Activated T-helper 17 cell treated with anti-CD3 and anti-CD28 coated beads, Interleukin-2, amount 50 U/mL, for 72 hours (primary cell): ENCODE measurements around the gene ENC1. TPM values are rescaled to one million over a fixed set of nuclear protein-coding genes. Genes with fewer than 3 reads are reported as not detected.

ENCODE experiments used
- ATAC-seq: fragments of 150-1000 bp; cut with Tn5 transposase; replicated peaks from 2 replicates; pipeline ENCODE4 v1.10.0; 2021; ENCODE audit warnings: mild to moderate bottlenecking, moderate library complexity
- H3K27ac Mint-ChIP-seq: one replicate; pipeline ENCODE4 v1.8.0; 2022; ENCODE audit warnings: mixed read lengths
- H3K27me3 Mint-ChIP-seq: one replicate; pipeline ENCODE4 v1.8.0; 2022; ENCODE audit warnings: mixed read lengths
- H3K36me3 Mint-ChIP-seq: one replicate; pipeline ENCODE4 v1.8.0; 2022; ENCODE audit warnings: low read depth, mild to moderate bottlenecking, mixed read lengths
- H3K4me1 Mint-ChIP-seq: one replicate; pipeline ENCODE4 v1.8.0; 2022; ENCODE audit warnings: mixed read lengths
- H3K4me3 Mint-ChIP-seq: one replicate; pipeline ENCODE4 v1.8.0; 2022; ENCODE audit warnings: mild to moderate bottlenecking, mixed read lengths
- H3K9me3 Mint-ChIP-seq: one replicate; pipeline ENCODE4 v1.8.0; 2022; ENCODE audit warnings: mixed read lengths
- total RNA-seq, 2 donors: library from RNA; stranded (reverse); gene quantifications; one replicate each; pipeline ENCODE4 v1.2.3, GENCODE V29; 2022

Gene ENC1
- total RNA-seq, 2 donors from 2014 or later, result 0.42 to 0.89 TPM

GRCh38 chr5:74643111-74643562 lies 2.6 kb upstream of the ENC1 start:
- Mint-ChIP-seq H3K9me3 (no peaks in the 10 kb centered on the region), H3K4me1 (peaks cover 19% of the 10 kb centered on the region), H3K27me3 (peaks cover 6% of the 10 kb centered on the region), H3K27ac (no peak overlapping the region), H3K4me3 (no peak overlapping the region), H3K36me3 (no peaks in the 10 kb centered on the region)
- ATAC-seq, result no peak

- peaks cover 6% of the 10 kb centered on the region for H3K27me3 Mint-ChIP-seq
- ATAC-seq, result no peak
- no peaks in the 10 kb centered on the region for H3K36me3 Mint-ChIP-seq
- H3K9me3 Mint-ChIP-seq, result no peaks in the 10 kb centered on the region
- H3K4me3 Mint-ChIP-seq, result peak overlapping the region; percentile 81
- H3K4me1 Mint-ChIP-seq, result peaks cover 19% of the 10 kb centered on the region
- H3K27ac Mint-ChIP-seq, result no peak overlapping the region
Measured at GRCh38 chr5:74642543-74642863, 2.0 kb upstream of the ENC1 start.

GRCh38 chr5:74641735-74642542 lies 1.4 kb upstream of the ENC1 start:
- ATAC-seq, result no peak
- no peak overlapping the region for H3K27ac Mint-ChIP-seq
- H3K36me3 Mint-ChIP-seq, result no peaks in the 10 kb centered on the region
- H3K27me3 Mint-ChIP-seq, result peaks cover 10% of the 10 kb centered on the region
- no peaks in the 10 kb centered on the region for H3K9me3 Mint-ChIP-seq
- peaks cover 19% of the 10 kb centered on the region for H3K4me1 Mint-ChIP-seq
- H3K4me3 Mint-ChIP-seq, result peak overlapping the region; percentile 81

- no peak overlapping the region for H3K27ac Mint-ChIP-seq
- H3K4me3 Mint-ChIP-seq, result peak overlapping the region; percentile 81
- ATAC-seq, result peak; percentile 32
- no peaks in the 10 kb centered on the region for H3K36me3 Mint-ChIP-seq
- peaks cover 10% of the 10 kb centered on the region for H3K27me3 Mint-ChIP-seq
- H3K9me3 Mint-ChIP-seq, result no peaks in the 10 kb centered on the region
- H3K4me1 Mint-ChIP-seq, result peaks cover 19% of the 10 kb centered on the region
Measured at GRCh38 chr5:74640954-74641734, 616 bp upstream of the ENC1 start.

- H3K9me3 Mint-ChIP-seq, result no peaks in the 10 kb centered on the region
- H3K4me3 Mint-ChIP-seq, result peak overlapping the region; percentile 81
- H3K36me3 Mint-ChIP-seq, result no peaks in the 10 kb centered on the region
- H3K4me1 Mint-ChIP-seq, result peaks cover 19% of the 10 kb centered on the region
- H3K27ac Mint-ChIP-seq, result no peak overlapping the region
- H3K27me3 Mint-ChIP-seq, result peaks cover 17% of the 10 kb centered on the region
- ATAC-seq, result peak; percentile 56
Measured at GRCh38 chr5:74639807-74640449, 600 bp downstream of the ENC1 start.

- Mint-ChIP-seq H3K4me3 (peak overlapping the region; percentile 81), H3K4me1 (peaks cover 19% of the 10 kb centered on the region), H3K9me3 (no peaks in the 10 kb centered on the region), H3K36me3 (no peaks in the 10 kb centered on the region), H3K27me3 (peaks cover 17% of the 10 kb centered on the region), H3K27ac (no peak overlapping the region)
- ATAC-seq, result peak; percentile 24
Measured at GRCh38 chr5:74638970-74639806, 1.3 kb downstream of the ENC1 start.

- Mint-ChIP-seq H3K27ac (no peak overlapping the region), H3K9me3 (no peaks in the 10 kb centered on the region), H3K27me3 (peaks cover 17% of the 10 kb centered on the region), H3K36me3 (no peaks in the 10 kb centered on the region), H3K4me3 (peak overlapping the region; percentile 81), H3K4me1 (peaks cover 19% of the 10 kb centered on the region)
- ATAC-seq, result no peak
Measured at GRCh38 chr5:74638544-74638969, 2.0 kb downstream of the ENC1 start.

- peaks cover 22% of the 10 kb centered on the region for H3K4me1 Mint-ChIP-seq
- peaks cover 11% of the 10 kb centered on the region for H3K27me3 Mint-ChIP-seq
- no peaks in the 10 kb centered on the region for H3K9me3 Mint-ChIP-seq
- no peak overlapping the region for H3K4me3 Mint-ChIP-seq
- no peak overlapping the region for H3K27ac Mint-ChIP-seq
- no peaks in the 10 kb centered on the region for H3K36me3 Mint-ChIP-seq
- ATAC-seq, result no peak
Measured at GRCh38 chr5:74636552-74636951, 4.0 kb downstream of the ENC1 start.

GRCh38 chr5:74636149-74636548 lies 4.4 kb downstream of the ENC1 start:
- Mint-ChIP-seq H3K27ac (no peak overlapping the region), H3K4me1 (peaks cover 22% of the 10 kb centered on the region), H3K9me3 (no peaks in the 10 kb centered on the region), H3K36me3 (no peaks in the 10 kb centered on the region), H3K4me3 (no peak overlapping the region), H3K27me3 (peaks cover 11% of the 10 kb centered on the region)
- ATAC-seq, result no peak

GRCh38 chr5:74634611-74635286 lies 5.8 kb downstream of the ENC1 start:
- Mint-ChIP-seq H3K27me3 (peaks cover 11% of the 10 kb centered on the region), H3K4me3 (no peak overlapping the region), H3K4me1 (peaks cover 21% of the 10 kb centered on the region), H3K9me3 (no peaks in the 10 kb centered on the region), H3K36me3 (no peaks in the 10 kb centered on the region), H3K27ac (no peak overlapping the region)
- no peak for ATAC-seq

GRCh38 chr5:74633695-74634094 lies 6.8 kb downstream of the ENC1 start:
- no peak overlapping the region for H3K4me3 Mint-ChIP-seq

GRCh38 chr5:74632947-74633356 lies 7.6 kb downstream of the ENC1 start:
- peaks cover 13% of the 10 kb centered on the region for H3K4me1 Mint-ChIP-seq
- no peaks in the 10 kb centered on the region for H3K36me3 Mint-ChIP-seq
- H3K4me3 Mint-ChIP-seq, result no peak overlapping the region
- H3K9me3 Mint-ChIP-seq, result no peaks in the 10 kb centered on the region
- no peak overlapping the region for H3K27ac Mint-ChIP-seq
- H3K27me3 Mint-ChIP-seq, result peaks cover 11% of the 10 kb centered on the region
- peak; percentile 31 for ATAC-seq

More at GRCh38 chr5:74633695-74634094, 6.8 kb downstream of the ENC1 start:
- Mint-ChIP-seq H3K27ac (no peak overlapping the region), H3K9me3 (no peaks in the 10 kb centered on the region), H3K4me1 (peaks cover 13% of the 10 kb centered on the region), H3K27me3 (peaks cover 11% of the 10 kb centered on the region), H3K36me3 (no peaks in the 10 kb centered on the region)
- no peak for ATAC-seq

GRCh38 chr5:74631081-74631953 lies 9.2 kb downstream of the ENC1 start:
- Mint-ChIP-seq H3K36me3 (no peaks in the 10 kb centered on the region), H3K4me3 (peak overlapping the region; percentile 25), H3K27me3 (peaks cover 9% of the 10 kb centered on the region), H3K27ac (peak overlapping the region; percentile 6), H3K9me3 (no peaks in the 10 kb centered on the region), H3K4me1 (peaks cover 13% of the 10 kb centered on the region)
- peak; percentile 70 for ATAC-seq
